Measurements from ENCODE around the gene ZFP92. TPM values are rescaled to one million over a fixed set of nuclear protein-coding genes. Genes with fewer than 3 reads are reported as not detected.

ZFP92 gene
- total RNA-seq, 3 donors from 2014 or later: 0.29 to 1.6 (median 1.3) TPM

DNA sequence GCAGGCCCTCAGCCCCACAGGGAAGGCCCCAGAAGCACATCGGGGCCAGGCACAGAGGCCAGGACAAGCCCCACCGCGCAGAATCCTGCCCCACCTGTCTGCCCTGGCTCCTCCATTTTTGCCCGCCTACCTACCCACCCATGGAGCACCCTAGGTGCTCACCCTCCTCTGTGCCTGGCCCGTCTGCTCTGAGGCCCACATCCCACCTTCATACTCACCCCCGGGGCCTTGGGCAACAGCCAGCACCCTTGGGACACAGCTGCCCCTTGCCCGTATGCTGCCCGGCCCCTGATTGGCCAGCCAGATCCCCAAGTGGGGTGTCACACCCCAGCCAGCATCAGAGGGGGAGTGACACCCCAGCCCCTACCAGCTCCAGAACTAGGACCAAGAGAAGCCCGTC lies 45.4 kb downstream of the ZFP92 start:
- DNase-seq (ENCODE audit: low spot score in 2 of 2): no peak
- Histone ChIP-seq H3K27ac (no peak overlapping the region), H3K36me3 (no peaks in the 10 kb centered on the region), H3K27me3 (peaks cover 0 to 46% of the 10 kb centered on the region in 2 donors), H3K4me3 (no peak overlapping the region), H3K9me3 (no peaks in the 10 kb centered on the region), H3K4me1 (no peaks in the 10 kb centered on the region)
- TF ChIP-seq POLR2A (IDR thresholded peaks at IDR 0.05) (no peak), POLR2AphosphoS5 (IDR thresholded peaks at IDR 0.05) (no peak)
- TF ChIP-seq, protein P1, sequence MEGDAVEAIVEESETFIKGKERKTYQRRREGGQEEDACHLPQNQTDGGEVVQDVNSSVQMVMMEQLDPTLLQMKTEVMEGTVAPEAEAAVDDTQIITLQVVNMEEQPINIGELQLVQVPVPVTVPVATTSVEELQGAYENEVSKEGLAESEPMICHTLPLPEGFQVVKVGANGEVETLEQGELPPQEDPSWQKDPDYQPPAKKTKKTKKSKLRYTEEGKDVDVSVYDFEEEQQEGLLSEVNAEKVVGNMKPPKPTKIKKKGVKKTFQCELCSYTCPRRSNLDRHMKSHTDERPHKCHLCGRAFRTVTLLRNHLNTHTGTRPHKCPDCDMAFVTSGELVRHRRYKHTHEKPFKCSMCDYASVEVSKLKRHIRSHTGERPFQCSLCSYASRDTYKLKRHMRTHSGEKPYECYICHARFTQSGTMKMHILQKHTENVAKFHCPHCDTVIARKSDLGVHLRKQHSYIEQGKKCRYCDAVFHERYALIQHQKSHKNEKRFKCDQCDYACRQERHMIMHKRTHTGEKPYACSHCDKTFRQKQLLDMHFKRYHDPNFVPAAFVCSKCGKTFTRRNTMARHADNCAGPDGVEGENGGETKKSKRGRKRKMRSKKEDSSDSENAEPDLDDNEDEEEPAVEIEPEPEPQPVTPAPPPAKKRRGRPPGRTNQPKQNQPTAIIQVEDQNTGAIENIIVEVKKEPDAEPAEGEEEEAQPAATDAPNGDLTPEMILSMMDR (IDR thresholded peaks at IDR 0.05): no peak
- intact Hi-C loops (cut with DNase I; ENCODE audit: low total_unique reads): no loop called here

DNA sequence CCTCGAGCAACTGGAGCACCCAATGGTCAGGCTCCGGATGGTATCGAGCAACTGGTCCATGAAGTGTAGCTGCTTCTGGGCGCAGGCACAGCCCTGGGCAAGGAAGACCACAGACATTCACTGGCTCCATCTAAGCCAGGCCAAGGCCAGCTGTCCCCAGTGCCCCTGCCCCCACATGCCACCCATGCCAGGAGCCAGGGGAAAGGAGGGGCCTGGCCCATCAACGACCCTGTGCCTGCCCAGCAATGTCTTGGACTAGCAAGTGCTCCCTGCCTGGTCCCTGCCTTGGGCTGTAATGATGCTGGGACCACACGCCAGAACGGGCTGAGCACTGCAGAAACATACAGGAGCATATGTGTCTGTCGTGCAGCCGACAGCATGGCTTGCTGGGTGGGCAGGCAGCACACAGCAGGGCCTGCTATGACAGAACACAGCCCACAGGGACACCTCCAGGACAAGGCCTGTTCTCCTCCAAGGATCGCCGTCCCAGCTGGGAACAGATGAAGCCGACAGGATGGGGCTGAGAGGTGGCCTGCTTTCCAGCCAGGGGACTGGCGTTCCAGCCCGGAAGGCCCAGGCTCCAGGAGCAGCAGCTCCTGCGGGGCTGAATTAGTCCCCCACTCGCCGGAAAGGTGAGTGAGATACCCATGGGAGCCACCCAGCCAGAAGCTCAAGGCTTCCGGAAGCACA lies 46.0 kb downstream of the ZFP92 start:
- no peak overlapping the region for H3K4me3 ChIP-seq
- no peaks in the 10 kb centered on the region for H3K36me3 ChIP-seq
- TF ChIP-seq POLR2AphosphoS5 (IDR thresholded peaks at IDR 0.05): no peak
- TF ChIP-seq POLR2A (IDR thresholded peaks at IDR 0.05): no peak
- TF ChIP-seq, protein P1 (IDR thresholded peaks at IDR 0.05): no peak
- H3K27me3 ChIP-seq: peaks cover 0 to 46% of the 10 kb centered on the region in 2 donors
- H3K9me3 ChIP-seq: no peaks in the 10 kb centered on the region
- DNase-seq (ENCODE audit: low spot score in 2 of 2): no peak
- intact Hi-C loops (cut with DNase I; ENCODE audit: low total_unique reads): no loop called here
- no peaks in the 10 kb centered on the region for H3K4me1 ChIP-seq
- no peak overlapping the region for H3K27ac ChIP-seq

DNA sequence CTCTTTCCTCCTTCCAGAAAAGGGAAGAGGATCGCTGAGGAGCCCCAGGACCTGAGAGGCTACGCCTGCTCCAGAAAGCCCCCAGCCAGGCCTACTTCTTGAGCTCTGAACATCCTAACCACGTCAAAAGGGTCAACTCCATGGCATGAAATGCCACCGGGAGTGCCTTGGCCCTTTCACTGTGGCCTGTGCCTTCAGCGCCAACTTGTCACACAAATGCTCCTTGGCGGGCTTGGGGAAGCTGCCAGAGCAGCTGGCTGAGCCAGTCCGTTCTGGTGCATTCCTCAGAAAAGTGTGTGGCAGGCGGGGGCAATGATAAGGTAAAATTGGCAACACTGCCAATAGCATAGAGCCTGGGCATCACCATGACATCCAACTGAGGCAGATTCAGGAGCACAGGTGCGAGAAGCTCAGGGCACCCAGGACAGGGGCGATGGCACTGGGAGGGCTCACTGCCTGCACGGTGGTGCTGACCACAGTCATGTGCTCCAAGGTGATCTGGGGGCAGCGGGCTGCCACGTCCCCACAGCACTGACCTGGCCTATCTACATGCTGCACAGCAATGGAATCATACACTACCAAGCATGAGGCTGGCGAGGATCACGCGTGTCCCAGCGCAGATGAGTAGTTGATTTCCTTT lies 46.7 kb downstream of the ZFP92 start:
- no peak for DNase-seq (ENCODE audit: low spot score in 2 of 2)
- H3K36me3 ChIP-seq: no peaks in the 10 kb centered on the region
- no peak overlapping the region for H3K4me3 ChIP-seq
- TF ChIP-seq POLR2AphosphoS5 (IDR thresholded peaks at IDR 0.05) (no peak), POLR2A (IDR thresholded peaks at IDR 0.05) (no peak)
- TF ChIP-seq, protein P1 (IDR thresholded peaks at IDR 0.05): no peak
- H3K27ac ChIP-seq: no peak overlapping the region
- intact Hi-C loops (cut with DNase I; ENCODE audit: low total_unique reads): no loop called here
- no peaks in the 10 kb centered on the region for H3K4me1 ChIP-seq
- H3K9me3 ChIP-seq: no peaks in the 10 kb centered on the region
- peaks cover 0 to 52% of the 10 kb centered on the region in 2 donors for H3K27me3 ChIP-seq

- no peaks in the 10 kb centered on the region for H3K9me3 ChIP-seq
- intact Hi-C loops (cut with DNase I; ENCODE audit: low total_unique reads): no loop called here
- no peaks in the 10 kb centered on the region for H3K36me3 ChIP-seq
- TF ChIP-seq POLR2A (IDR thresholded peaks at IDR 0.05) (no peak), POLR2AphosphoS5 (IDR thresholded peaks at IDR 0.05) (no peak)
- TF ChIP-seq, protein P1 (IDR thresholded peaks at IDR 0.05): no peak
- no peaks in the 10 kb centered on the region for H3K4me1 ChIP-seq
- DNase-seq (ENCODE audit: low spot score in 2 of 2): no peak
- H3K4me3 ChIP-seq: no peak overlapping the region
- peaks cover 0 to 58% of the 10 kb centered on the region in 2 donors for H3K27me3 ChIP-seq
- no peak overlapping the region for H3K27ac ChIP-seq
Measured at GRCh38 chrX:153458476-153458875, 47.2 kb downstream of the ZFP92 start.

DNA sequence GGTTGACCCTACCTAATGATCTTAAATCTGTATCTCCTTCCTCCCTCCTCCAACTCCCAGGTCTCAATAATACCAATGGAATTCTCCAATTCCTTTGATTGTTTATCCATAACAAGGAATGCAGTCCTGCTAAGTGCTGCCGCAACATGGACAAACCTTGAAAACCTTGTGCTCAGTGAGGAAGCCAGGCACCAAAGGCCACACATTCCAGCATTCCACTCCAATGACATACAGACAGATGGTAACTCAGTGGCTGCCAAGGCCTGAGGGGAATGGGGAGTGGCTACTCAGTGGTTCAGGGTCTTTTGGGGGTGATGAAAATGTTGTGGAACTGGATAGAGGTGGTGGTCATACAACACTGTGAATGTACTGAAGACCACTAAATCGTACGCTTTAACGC lies 48.7 kb downstream of the ZFP92 start:
- DNase-seq (ENCODE audit: low spot score in 2 of 2): no peak
- H3K27ac ChIP-seq: no peak overlapping the region
- H3K4me3 ChIP-seq: no peak overlapping the region
- H3K9me3 ChIP-seq: no peaks in the 10 kb centered on the region
- intact Hi-C loops (cut with DNase I; ENCODE audit: low total_unique reads): loop anchor here (5.0 kb wide), 1 partner anchor 838 kb away; no protein-coding TSS in a partner anchor
- H3K4me1 ChIP-seq: no peaks in the 10 kb centered on the region
- TF ChIP-seq POLR2A (IDR thresholded peaks at IDR 0.05) (no peak), POLR2AphosphoS5 (IDR thresholded peaks at IDR 0.05) (no peak)
- TF ChIP-seq, protein P1 (IDR thresholded peaks at IDR 0.05): no peak
- H3K27me3 ChIP-seq: peaks cover 0 to 55% of the 10 kb centered on the region in 2 donors
- no peaks in the 10 kb centered on the region for H3K36me3 ChIP-seq
